ENCODE results near the gene MTHFSD. TPM values are rescaled to one million over a fixed set of nuclear protein-coding genes. Genes with fewer than 3 reads are reported as not detected.

The MTHFSD gene
- total RNA-seq, 1 experiment from 2014 or later, result 15.7 TPM

DNA sequence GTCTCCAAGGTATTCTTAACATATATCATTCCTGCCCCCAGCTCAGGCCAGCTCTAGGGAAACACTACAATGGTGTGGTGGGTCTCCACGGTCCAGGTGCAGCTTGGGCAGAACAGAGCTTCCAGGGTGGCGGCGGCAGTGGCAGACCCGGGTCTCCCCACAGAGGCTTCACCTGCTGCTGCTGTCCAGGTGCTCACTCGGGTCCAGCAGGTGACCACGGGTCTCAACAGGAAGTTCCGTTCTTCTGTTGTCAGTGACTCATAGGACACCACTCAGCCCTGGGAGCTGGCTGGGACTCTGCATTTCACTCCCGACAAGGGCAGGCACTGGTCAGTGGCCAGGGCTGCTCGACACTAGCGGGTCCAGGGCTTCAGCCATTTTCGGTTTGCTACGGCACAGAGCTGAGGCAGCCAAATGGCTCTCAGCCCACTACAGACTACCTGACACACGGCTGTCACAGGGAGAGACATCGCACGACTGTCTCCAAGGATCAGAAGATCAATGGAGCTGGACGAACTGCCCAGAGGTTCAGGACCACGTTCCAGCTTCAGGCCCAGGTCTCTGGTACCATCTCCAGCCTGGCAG is 16.7 kb downstream of the MTHFSD start (continued):
- TF ChIP-seq CBFB (CRISPR knock-in tag; IDR thresholded peaks at IDR 0.05; ENCODE audit: low read depth) (no peak), NFATC4 (CRISPR knock-in tag; IDR thresholded peaks at IDR 0.05) (no peak), GABPB1 (CRISPR knock-in tag; IDR thresholded peaks at IDR 0.05) (no peak), TEAD4 (CRISPR knock-in tag; IDR thresholded peaks at IDR 0.05) (no peak), HMGA2 (CRISPR knock-in tag; IDR thresholded peaks at IDR 0.05) (no peak), ZNF121 (CRISPR knock-in tag; IDR thresholded peaks at IDR 0.05) (no peak), ZNF671 (CRISPR knock-in tag; IDR thresholded peaks at IDR 0.05) (no peak), PRRX2 (CRISPR knock-in tag; IDR thresholded peaks at IDR 0.05) (no peak), NR1H2 (CRISPR knock-in tag; IDR thresholded peaks at IDR 0.05) (no peak)
- TF ChIP-seq, protein P1, sequence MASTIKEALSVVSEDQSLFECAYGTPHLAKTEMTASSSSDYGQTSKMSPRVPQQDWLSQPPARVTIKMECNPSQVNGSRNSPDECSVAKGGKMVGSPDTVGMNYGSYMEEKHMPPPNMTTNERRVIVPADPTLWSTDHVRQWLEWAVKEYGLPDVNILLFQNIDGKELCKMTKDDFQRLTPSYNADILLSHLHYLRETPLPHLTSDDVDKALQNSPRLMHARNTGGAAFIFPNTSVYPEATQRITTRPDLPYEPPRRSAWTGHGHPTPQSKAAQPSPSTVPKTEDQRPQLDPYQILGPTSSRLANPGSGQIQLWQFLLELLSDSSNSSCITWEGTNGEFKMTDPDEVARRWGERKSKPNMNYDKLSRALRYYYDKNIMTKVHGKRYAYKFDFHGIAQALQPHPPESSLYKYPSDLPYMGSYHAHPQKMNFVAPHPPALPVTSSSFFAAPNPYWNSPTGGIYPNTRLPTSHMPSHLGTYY (CRISPR knock-in tag; IDR thresholded peaks at IDR 0.05), result no peak
- TF ChIP-seq, protein P2, sequence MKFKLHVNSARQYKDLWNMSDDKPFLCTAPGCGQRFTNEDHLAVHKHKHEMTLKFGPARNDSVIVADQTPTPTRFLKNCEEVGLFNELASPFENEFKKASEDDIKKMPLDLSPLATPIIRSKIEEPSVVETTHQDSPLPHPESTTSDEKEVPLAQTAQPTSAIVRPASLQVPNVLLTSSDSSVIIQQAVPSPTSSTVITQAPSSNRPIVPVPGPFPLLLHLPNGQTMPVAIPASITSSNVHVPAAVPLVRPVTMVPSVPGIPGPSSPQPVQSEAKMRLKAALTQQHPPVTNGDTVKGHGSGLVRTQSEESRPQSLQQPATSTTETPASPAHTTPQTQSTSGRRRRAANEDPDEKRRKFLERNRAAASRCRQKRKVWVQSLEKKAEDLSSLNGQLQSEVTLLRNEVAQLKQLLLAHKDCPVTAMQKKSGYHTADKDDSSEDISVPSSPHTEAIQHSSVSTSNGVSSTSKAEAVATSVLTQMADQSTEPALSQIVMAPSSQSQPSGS (CRISPR knock-in tag; IDR thresholded peaks at IDR 0.05; ENCODE audit: borderline replicate concordance, low read depth), result no peak
- TF ChIP-seq, protein P3, sequence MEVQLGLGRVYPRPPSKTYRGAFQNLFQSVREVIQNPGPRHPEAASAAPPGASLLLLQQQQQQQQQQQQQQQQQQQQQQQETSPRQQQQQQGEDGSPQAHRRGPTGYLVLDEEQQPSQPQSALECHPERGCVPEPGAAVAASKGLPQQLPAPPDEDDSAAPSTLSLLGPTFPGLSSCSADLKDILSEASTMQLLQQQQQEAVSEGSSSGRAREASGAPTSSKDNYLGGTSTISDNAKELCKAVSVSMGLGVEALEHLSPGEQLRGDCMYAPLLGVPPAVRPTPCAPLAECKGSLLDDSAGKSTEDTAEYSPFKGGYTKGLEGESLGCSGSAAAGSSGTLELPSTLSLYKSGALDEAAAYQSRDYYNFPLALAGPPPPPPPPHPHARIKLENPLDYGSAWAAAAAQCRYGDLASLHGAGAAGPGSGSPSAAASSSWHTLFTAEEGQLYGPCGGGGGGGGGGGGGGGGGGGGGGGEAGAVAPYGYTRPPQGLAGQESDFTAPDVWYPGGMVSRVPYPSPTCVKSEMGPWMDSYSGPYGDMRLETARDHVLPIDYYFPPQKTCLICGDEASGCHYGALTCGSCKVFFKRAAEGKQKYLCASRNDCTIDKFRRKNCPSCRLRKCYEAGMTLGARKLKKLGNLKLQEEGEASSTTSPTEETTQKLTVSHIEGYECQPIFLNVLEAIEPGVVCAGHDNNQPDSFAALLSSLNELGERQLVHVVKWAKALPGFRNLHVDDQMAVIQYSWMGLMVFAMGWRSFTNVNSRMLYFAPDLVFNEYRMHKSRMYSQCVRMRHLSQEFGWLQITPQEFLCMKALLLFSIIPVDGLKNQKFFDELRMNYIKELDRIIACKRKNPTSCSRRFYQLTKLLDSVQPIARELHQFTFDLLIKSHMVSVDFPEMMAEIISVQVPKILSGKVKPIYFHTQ (CRISPR knock-in tag; IDR thresholded peaks at IDR 0.05), result no peak
- TF ChIP-seq, protein P4, sequence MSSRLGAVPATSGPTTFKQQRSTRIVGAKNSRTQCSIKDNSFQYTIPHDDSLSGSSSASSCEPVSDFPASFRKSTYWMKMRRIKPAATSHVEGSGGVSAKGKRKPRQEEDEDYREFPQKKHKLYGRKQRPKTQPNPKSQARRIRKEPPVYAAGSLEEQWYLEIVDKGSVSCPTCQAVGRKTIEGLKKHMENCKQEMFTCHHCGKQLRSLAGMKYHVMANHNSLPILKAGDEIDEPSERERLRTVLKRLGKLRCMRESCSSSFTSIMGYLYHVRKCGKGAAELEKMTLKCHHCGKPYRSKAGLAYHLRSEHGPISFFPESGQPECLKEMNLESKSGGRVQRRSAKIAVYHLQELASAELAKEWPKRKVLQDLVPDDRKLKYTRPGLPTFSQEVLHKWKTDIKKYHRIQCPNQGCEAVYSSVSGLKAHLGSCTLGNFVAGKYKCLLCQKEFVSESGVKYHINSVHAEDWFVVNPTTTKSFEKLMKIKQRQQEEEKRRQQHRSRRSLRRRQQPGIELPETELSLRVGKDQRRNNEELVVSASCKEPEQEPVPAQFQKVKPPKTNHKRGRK (CRISPR knock-in tag; IDR thresholded peaks at IDR 0.05; ENCODE audit: borderline replicate concordance), result no peak
- TF ChIP-seq, protein P5, sequence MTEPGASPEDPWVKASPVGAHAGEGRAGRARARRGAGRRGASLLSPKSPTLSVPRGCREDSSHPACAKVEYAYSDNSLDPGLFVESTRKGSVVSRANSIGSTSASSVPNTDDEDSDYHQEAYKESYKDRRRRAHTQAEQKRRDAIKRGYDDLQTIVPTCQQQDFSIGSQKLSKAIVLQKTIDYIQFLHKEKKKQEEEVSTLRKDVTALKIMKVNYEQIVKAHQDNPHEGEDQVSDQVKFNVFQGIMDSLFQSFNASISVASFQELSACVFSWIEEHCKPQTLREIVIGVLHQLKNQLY (CRISPR knock-in tag; IDR thresholded peaks at IDR 0.05), result no peak

DNA sequence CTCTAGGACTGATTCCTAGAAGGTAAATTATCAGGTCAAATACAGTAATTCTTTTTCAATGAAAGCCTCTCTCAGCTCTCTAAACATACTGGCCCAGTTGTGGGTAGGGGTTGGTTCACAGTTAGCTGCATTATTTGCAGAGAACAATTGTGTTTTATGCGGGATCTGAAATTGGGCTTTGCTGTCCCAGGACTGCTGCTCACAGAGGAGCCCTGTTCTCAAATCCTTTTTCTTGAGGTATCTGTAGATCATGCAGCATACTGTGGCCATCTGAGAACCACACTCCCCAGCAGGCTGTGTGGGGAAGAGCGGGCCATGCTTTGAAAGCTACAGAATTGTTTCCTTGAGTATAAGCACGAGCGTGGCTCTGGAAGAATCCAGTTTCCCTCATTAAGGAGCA is 17.5 kb downstream of the MTHFSD start:
- H3K4me1 Mint-ChIP-seq, result no peaks in the 10 kb centered on the region
- ChIA-PET CTCF (interaction anchor here (1.0 kb wide), 1 partner anchor 761 kb away, joined by 3 read pairs; no protein-coding TSS in a partner anchor), POLR2A (no interaction called here)
- H3K27ac Mint-ChIP-seq, result no peak overlapping the region
- no peaks in the 10 kb centered on the region for H3K27me3 Mint-ChIP-seq (ENCODE audit: low read depth)
- H3K36me3 Mint-ChIP-seq, result peaks cover 23% of the 10 kb centered on the region
- ATAC-seq, result no peak
- no peak for DNase-seq (ENCODE audit: low spot score)
- TF ChIP-seq MXD4 (CRISPR knock-in tag; IDR thresholded peaks at IDR 0.05; ENCODE audit: borderline replicate concordance) (no peak), RORB (CRISPR knock-in tag; IDR thresholded peaks at IDR 0.05) (no peak), CREB1 (CRISPR knock-in tag; IDR thresholded peaks at IDR 0.05) (no peak), RELA (CRISPR knock-in tag; IDR thresholded peaks at IDR 0.05; ENCODE audit: borderline replicate concordance) (no peak)
- TF ChIP-seq, protein P4 (CRISPR knock-in tag; IDR thresholded peaks at IDR 0.05; ENCODE audit: borderline replicate concordance), result no peak
- TF ChIP-seq, protein P6, sequence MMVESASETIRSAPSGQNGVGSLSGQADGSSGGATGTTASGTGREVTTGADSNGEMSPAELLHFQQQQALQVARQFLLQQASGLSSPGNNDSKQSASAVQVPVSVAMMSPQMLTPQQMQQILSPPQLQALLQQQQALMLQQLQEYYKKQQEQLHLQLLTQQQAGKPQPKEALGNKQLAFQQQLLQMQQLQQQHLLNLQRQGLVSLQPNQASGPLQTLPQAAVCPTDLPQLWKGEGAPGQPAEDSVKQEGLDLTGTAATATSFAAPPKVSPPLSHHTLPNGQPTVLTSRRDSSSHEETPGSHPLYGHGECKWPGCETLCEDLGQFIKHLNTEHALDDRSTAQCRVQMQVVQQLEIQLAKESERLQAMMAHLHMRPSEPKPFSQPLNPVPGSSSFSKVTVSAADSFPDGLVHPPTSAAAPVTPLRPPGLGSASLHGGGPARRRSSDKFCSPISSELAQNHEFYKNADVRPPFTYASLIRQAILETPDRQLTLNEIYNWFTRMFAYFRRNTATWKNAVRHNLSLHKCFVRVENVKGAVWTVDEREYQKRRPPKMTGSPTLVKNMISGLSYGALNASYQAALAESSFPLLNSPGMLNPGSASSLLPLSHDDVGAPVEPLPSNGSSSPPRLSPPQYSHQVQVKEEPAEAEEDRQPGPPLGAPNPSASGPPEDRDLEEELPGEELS (CRISPR knock-in tag; IDR thresholded peaks at IDR 0.05), result no peak
- no peaks in the 10 kb centered on the region for H3K9me3 Mint-ChIP-seq
- no peak overlapping the region for H3K4me3 Mint-ChIP-seq

All from WTC11 (cell line).